Bronchial epithelial cell (primary cell): ENCODE results near the gene DERL2. TPM values are rescaled to one million over a fixed set of nuclear protein-coding genes. Genes with fewer than 3 reads are reported as not detected.

Experiments
- DNase-seq: peaks from one replicate; pipeline ENCODE4 v3.0.0-alpha.2; 2010; ENCODE audit warnings: low read depth
- FAIRE-seq: peaks from 2 replicates; lab custom pipeline; 2011; peaks lifted over from hg19 to GRCh38; lab: Jason Lieb, UNC
- H3K27me3 ChIP-seq: 2 replicates; pipeline ENCODE4 v1.5.1; 2011; ENCODE audit warnings: low read length; ENCODE audit not compliant: control insufficient read depth, insufficient read depth
- H3K36me3 ChIP-seq: 2 replicates; pipeline ENCODE4 v1.5.1; 2011; ENCODE audit warnings: low read length; ENCODE audit not compliant: control insufficient read depth, insufficient read depth
- H3K4me3 ChIP-seq: 2 replicates; pipeline ENCODE4 v1.5.1; 2011; ENCODE audit warnings: mild to moderate bottlenecking, low read depth, low read length, control low read depth
- CTCF ChIP-seq: IDR thresholded peaks from 2 replicates; pipeline ENCODE4 v1.5.1; 2011; ENCODE audit warnings: mild to moderate bottlenecking, moderate library complexity, low read length, control low read depth, inconsistent platforms; ENCODE audit not compliant: insufficient read depth, severe bottlenecking
- total RNA-seq: library from RNA; depleted of rRNA; stranded (reverse); fragments of >200 nt; gene quantifications from 2 replicates; pipeline ENCODE4 v1.2.1, GENCODE V29; 2014

Gene DERL2
- total RNA-seq, 1 donor from 2014 or later = 35.0 TPM

- H3K27me3 ChIP-seq = no peaks in the 10 kb centered on the region
- DNase-seq = no peak
- TF ChIP-seq CTCF = no peak
- H3K4me3 ChIP-seq = no peak overlapping the region
- peaks cover 8% of the 10 kb centered on the region for H3K36me3 ChIP-seq
- FAIRE-seq = no peak
Observed at GRCh38 chr17:5472511-5472910, 13.5 kb downstream of the DERL2 start.

GRCh38 chr17:5468075-5468473 lies 17.9 kb downstream of the DERL2 start:
- H3K36me3 ChIP-seq = peaks cover 4% of the 10 kb centered on the region
- TF ChIP-seq CTCF = no peak
- peak overlapping the region; percentile 93 for H3K4me3 ChIP-seq
- no peaks in the 10 kb centered on the region for H3K27me3 ChIP-seq
- FAIRE-seq (no peak), DNase-seq (peak; percentile 7)

GRCh38 chr17:5467416-5467815 lies 18.6 kb downstream of the DERL2 start:
- Histone ChIP-seq H3K36me3 (peaks cover 4% of the 10 kb centered on the region), H3K27me3 (no peaks in the 10 kb centered on the region), H3K4me3 (peak overlapping the region; percentile 93)
- FAIRE-seq (no peak), DNase-seq (no peak)
- TF ChIP-seq CTCF = no peak

- no peak for TF ChIP-seq CTCF
- Histone ChIP-seq H3K4me3 (no peak overlapping the region), H3K27me3 (no peaks in the 10 kb centered on the region), H3K36me3 (peaks cover 2% of the 10 kb centered on the region)
- no peak for FAIRE-seq
- DNase-seq = no peak
Observed at GRCh38 chr17:5466295-5466694, 19.7 kb downstream of the DERL2 start.

- Histone ChIP-seq H3K27me3 (no peaks in the 10 kb centered on the region), H3K4me3 (no peak overlapping the region), H3K36me3 (peaks cover 6% of the 10 kb centered on the region)
- DNase-seq (no peak), FAIRE-seq (peak; percentile 28)
- TF ChIP-seq CTCF = no peak
Observed at GRCh38 chr17:5464717-5465507, 21.1 kb downstream of the DERL2 start.
